OCI-LY7 (cell line): ENCODE data around the gene GAREM1. TPM values are rescaled to one million over a fixed set of nuclear protein-coding genes. Genes with fewer than 3 reads are reported as not detected.
"Not testable (repeated sequence)": the region's sequence is repeated elsewhere in the genome, so short reads cannot be mapped to it uniquely, and the experiment has no call there.

ENCODE experiments used
- BruUV-seq: library from RNA; stranded (reverse); fragments of 400-500 nt; replicated peaks from 2 replicates; lab custom pipeline; 2021; lab: Mats Ljungman, UMichigan
- CTCF ChIA-PET: fragments of 300-600 bp; sonication (Branson Sonifier 250); formaldehyde crosslinking; loops from one replicate; lab custom pipeline; 2022; ENCODE audit warnings: antibody characterized with exemption; ENCODE audit not compliant: unreplicated experiment; lab: Charles Lee
- POLR2A ChIA-PET: fragments of 300-600 bp; sonication (Branson Sonifier 250); formaldehyde crosslinking; loops from one replicate; lab custom pipeline; 2022; ENCODE audit warnings: antibody characterized with exemption; lab: Charles Lee
- DNase-seq: peaks from one replicate; pipeline ENCODE4 v3.0.0-alpha.2; 2015; ENCODE audit warnings: low spot score
- H2AFZ ChIP-seq: fragments of 200-600 bp; sonication (generic), shearing (Covaris generic); 2 replicates; pipeline ENCODE4 v1.6.1; 2014; ENCODE audit warnings: mild to moderate bottlenecking, antibody characterized with exemption, low read length, moderate library complexity
- H3K27ac ChIP-seq: fragments of 200-600 bp; sonication (generic); 2 replicates; pipeline ENCODE4 v1.5.1; 2014; ENCODE audit warnings: mixed run types, low read depth, mild to moderate bottlenecking, moderate library complexity, low read length, inconsistent platforms; ENCODE audit not compliant: poor library complexity, severe bottlenecking
- H3K36me3 ChIP-seq: fragments of 200-600 bp; sonication (generic); 2 replicates; pipeline ENCODE4 v1.6.1; 2014; ENCODE audit warnings: mild to moderate bottlenecking, antibody characterized with exemption, low read length, moderate library complexity, mixed read lengths; ENCODE audit not compliant: insufficient read depth
- H3K4me1 ChIP-seq: fragments of 200-600 bp; sonication (generic); 2 replicates; pipeline ENCODE4 v1.5.1; 2014; ENCODE audit warnings: mild to moderate bottlenecking, low read length; ENCODE audit not compliant: insufficient read depth, poor library complexity, severe bottlenecking
- H3K4me2 ChIP-seq: fragments of 200-600 bp; sonication (generic); 2 replicates; pipeline ENCODE4 v1.6.1; 2014; ENCODE audit warnings: mild to moderate bottlenecking, low read length
- H3K4me3 ChIP-seq: fragments of 200-600 bp; sonication (generic); 2 replicates; pipeline ENCODE4 v1.5.1; 2014; ENCODE audit warnings: mild to moderate bottlenecking, low read depth, low read length; ENCODE audit not compliant: poor library complexity, severe bottlenecking
- H3K79me2 ChIP-seq: fragments of 200-600 bp; sonication (generic); 2 replicates; pipeline ENCODE4 v1.6.1; 2016; ENCODE audit warnings: low read depth, mild to moderate bottlenecking, low read length, moderate library complexity, mixed read lengths; ENCODE audit not compliant: insufficient read depth
- H3K9me2 ChIP-seq: fragments of 200-600 bp; sonication (generic); 2 replicates; pipeline ENCODE4 v1.6.1; 2016; ENCODE audit warnings: mild to moderate bottlenecking, low read length, mixed read lengths; ENCODE audit not compliant: insufficient read depth
- H3K9me3 ChIP-seq: fragments of 200-600 bp; sonication (generic); 2 replicates; pipeline ENCODE4 v1.6.1; 2014; ENCODE audit warnings: mild to moderate bottlenecking, mixed run types, low read length, mixed read lengths
- H4K20me1 ChIP-seq: fragments of 200-600 bp; sonication (generic); 2 replicates; pipeline ENCODE4 v1.6.1; 2014; ENCODE audit warnings: mild to moderate bottlenecking, antibody characterized with exemption, low read length, moderate library complexity, mixed read lengths; ENCODE audit not compliant: insufficient read depth
- CTCF ChIP-seq: fragments of 200-600 bp; sonication (generic); conservative IDR thresholded peaks from 2 replicates; pipeline ENCODE4 v1.5.1; 2014; ENCODE audit warnings: mild to moderate bottlenecking, antibody characterized with exemption, low read length, moderate library complexity, mixed read lengths
- EZH2phosphoT487 ChIP-seq: fragments of 200-600 bp; sonication (generic); IDR thresholded peaks from 2 replicates; pipeline ENCODE4 v1.6.1; 2018; ENCODE audit warnings: low read depth, borderline replicate concordance, mild to moderate bottlenecking, mixed run types, antibody characterized with exemption, low read length, moderate library complexity, mixed read lengths
- intact Hi-C: fragments of 100-400 bp; cut with micrococcal nuclease; formaldehyde crosslinking; loops from one replicate; pipeline ENCODE4 v1.10.0; 2022; ENCODE audit not compliant: unreplicated experiment
- total RNA-seq, 2 experiments: library from RNA; depleted of rRNA in 1 of 2; stranded (reverse); fragments of >200 nt in 1 of 2; shearing (Covaris generic) in 1 of 2; gene quantifications; 2 replicates each; pipeline ENCODE4 v1.2.3, GENCODE V29; 2014 to 2022

Gene GAREM1
- total RNA-seq, 2 experiments from 2014 or later, result 1.0 to 2.7 TPM

- ChIA-PET CTCF (no interaction called here), POLR2A (no interaction called here)
- no peak overlapping the region for H3K4me3 ChIP-seq
- no peak overlapping the region for H3K27ac ChIP-seq
- H2AFZ ChIP-seq, result no peak overlapping the region
- intact Hi-C loops, result no loop called here
- no peaks in the 10 kb centered on the region for H4K20me1 ChIP-seq
- DNase-seq, result no peak
- H3K9me3 ChIP-seq, result no peaks in the 10 kb centered on the region
- no TSS peak for BruUV-seq
- no peaks in the 10 kb centered on the region for H3K9me2 ChIP-seq
- no peaks in the 10 kb centered on the region for H3K4me1 ChIP-seq
- no peaks in the 10 kb centered on the region for H3K36me3 ChIP-seq
- H3K4me2 ChIP-seq, result no peak overlapping the region
- H3K79me2 ChIP-seq, result no peaks in the 10 kb centered on the region
- TF ChIP-seq EZH2phosphoT487, result no peak
Measured at GRCh38 chr18:32293107-32293506, 177.6 kb downstream of the GAREM1 start.

GRCh38 chr18:32291623-32292022 is 179.1 kb downstream of the GAREM1 start:
- H3K79me2 ChIP-seq, H2AFZ ChIP-seq, H3K36me3 ChIP-seq, BruUV-seq, H3K27ac ChIP-seq, intact Hi-C loops, H3K4me3 ChIP-seq, H3K9me3 ChIP-seq, CTCF ChIA-PET, H4K20me1 ChIP-seq, DNase-seq, H3K9me2 ChIP-seq, H3K4me2 ChIP-seq, H3K4me1 ChIP-seq: not testable (repeated sequence)
- POLR2A ChIA-PET, result interaction anchor here (0.6 to 0.7 kb wide), 2 partner anchors 208 to 987 kb away, joined by 3 read pairs; no protein-coding TSS in a partner anchor

GRCh38 chr18:32290810-32291209 is 179.9 kb downstream of the GAREM1 start:
- H3K9me2 ChIP-seq, result no peaks in the 10 kb centered on the region
- H3K4me2 ChIP-seq, result no peak overlapping the region
- H2AFZ ChIP-seq, result no peak overlapping the region
- no peaks in the 10 kb centered on the region for H4K20me1 ChIP-seq
- no peak for DNase-seq
- CTCF ChIA-PET, result no interaction called here
- POLR2A ChIA-PET, result no interaction called here
- no peak overlapping the region for H3K4me3 ChIP-seq
- H3K4me1 ChIP-seq, result no peaks in the 10 kb centered on the region
- no peaks in the 10 kb centered on the region for H3K36me3 ChIP-seq
- no TSS peak for BruUV-seq
- H3K27ac ChIP-seq, result no peak overlapping the region
- no peaks in the 10 kb centered on the region for H3K9me3 ChIP-seq
- intact Hi-C loops, result no loop called here
- TF ChIP-seq EZH2phosphoT487, result no peak
- TF ChIP-seq CTCF, result no peak
- no peaks in the 10 kb centered on the region for H3K79me2 ChIP-seq
